GM23338 (cell line): ENCODE measurements around the gene FCHSD2.
A peak's percentile ranks its signal among the peaks of the same experiment; 100 is the strongest.

Source experiments
- CTCF ChIP-seq, 2 experiments: fragments of 200-600 bp in 1 of 2; sonication (generic) in 1 of 2; conservative IDR thresholded peaks; 2 replicates each; pipeline versions ENCODE4 v1.5.1 to v1.6.1; 2016 to 2017; ENCODE audit warnings: antibody characterized with exemption in 2 of 2, low read depth in 2 of 2, mild to moderate bottlenecking in 2 of 2, moderate library complexity in 1 of 2
- EZH2 ChIP-seq: fragments of 200-600 bp; sonication (generic); IDR thresholded peaks from one replicate; pipeline ENCODE4 v1.8.0; 2017; ENCODE audit warnings: antibody characterized with exemption, mild to moderate bottlenecking, low read depth; ENCODE audit not compliant: unreplicated experiment
- EZH2phosphoT487 ChIP-seq: fragments of 200-600 bp; sonication (generic); IDR thresholded peaks from one replicate; pipeline ENCODE4 v1.8.1; 2018; ENCODE audit warnings: antibody characterized with exemption; ENCODE audit not compliant: unreplicated experiment
- JUNB ChIP-seq: IDR thresholded peaks from one replicate; pipeline ENCODE4 v1.6.1; 2016; ENCODE audit warnings: antibody characterized with exemption; ENCODE audit not compliant: unreplicated experiment
- NANOG ChIP-seq: IDR thresholded peaks from 2 replicates; pipeline ENCODE4 v1.6.1; 2016; ENCODE audit warnings: antibody characterized with exemption, borderline replicate concordance
- POLR2AphosphoS5 ChIP-seq: IDR thresholded peaks from 2 replicates; pipeline ENCODE4 v1.6.1; 2016; ENCODE audit warnings: antibody characterized with exemption, low read depth
- TF ChIP-seq, protein P1 (sequence below): IDR thresholded peaks from one replicate; pipeline ENCODE4 v1.6.1; 2018; ENCODE audit warnings: antibody characterized with exemption; ENCODE audit not compliant: unreplicated experiment

- peak; percentile 69 to 98 for TF ChIP-seq CTCF (conservative IDR thresholded peaks at IDR 0.05; ENCODE audit: low read depth in 2 of 2)
- no peak for TF ChIP-seq JUNB
- TF ChIP-seq EZH2phosphoT487 = no peak
- TF ChIP-seq NANOG = no peak
- no peak for TF ChIP-seq EZH2
- TF ChIP-seq POLR2AphosphoS5 = peak; percentile 54; the same call in 1 of the 2 replicates
- TF ChIP-seq, protein P1, sequence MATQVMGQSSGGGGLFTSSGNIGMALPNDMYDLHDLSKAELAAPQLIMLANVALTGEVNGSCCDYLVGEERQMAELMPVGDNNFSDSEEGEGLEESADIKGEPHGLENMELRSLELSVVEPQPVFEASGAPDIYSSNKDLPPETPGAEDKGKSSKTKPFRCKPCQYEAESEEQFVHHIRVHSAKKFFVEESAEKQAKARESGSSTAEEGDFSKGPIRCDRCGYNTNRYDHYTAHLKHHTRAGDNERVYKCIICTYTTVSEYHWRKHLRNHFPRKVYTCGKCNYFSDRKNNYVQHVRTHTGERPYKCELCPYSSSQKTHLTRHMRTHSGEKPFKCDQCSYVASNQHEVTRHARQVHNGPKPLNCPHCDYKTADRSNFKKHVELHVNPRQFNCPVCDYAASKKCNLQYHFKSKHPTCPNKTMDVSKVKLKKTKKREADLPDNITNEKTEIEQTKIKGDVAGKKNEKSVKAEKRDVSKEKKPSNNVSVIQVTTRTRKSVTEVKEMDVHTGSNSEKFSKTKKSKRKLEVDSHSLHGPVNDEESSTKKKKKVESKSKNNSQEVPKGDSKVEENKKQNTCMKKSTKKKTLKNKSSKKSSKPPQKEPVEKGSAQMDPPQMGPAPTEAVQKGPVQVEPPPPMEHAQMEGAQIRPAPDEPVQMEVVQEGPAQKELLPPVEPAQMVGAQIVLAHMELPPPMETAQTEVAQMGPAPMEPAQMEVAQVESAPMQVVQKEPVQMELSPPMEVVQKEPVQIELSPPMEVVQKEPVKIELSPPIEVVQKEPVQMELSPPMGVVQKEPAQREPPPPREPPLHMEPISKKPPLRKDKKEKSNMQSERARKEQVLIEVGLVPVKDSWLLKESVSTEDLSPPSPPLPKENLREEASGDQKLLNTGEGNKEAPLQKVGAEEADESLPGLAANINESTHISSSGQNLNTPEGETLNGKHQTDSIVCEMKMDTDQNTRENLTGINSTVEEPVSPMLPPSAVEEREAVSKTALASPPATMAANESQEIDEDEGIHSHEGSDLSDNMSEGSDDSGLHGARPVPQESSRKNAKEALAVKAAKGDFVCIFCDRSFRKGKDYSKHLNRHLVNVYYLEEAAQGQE = no peak
Observed at GRCh38 chr11:72793425-72794367, 348.4 kb downstream of the FCHSD2 start, which contains the start of gene STARD10.
